ENCODE measurements around the gene SUCLG2.

DNA sequence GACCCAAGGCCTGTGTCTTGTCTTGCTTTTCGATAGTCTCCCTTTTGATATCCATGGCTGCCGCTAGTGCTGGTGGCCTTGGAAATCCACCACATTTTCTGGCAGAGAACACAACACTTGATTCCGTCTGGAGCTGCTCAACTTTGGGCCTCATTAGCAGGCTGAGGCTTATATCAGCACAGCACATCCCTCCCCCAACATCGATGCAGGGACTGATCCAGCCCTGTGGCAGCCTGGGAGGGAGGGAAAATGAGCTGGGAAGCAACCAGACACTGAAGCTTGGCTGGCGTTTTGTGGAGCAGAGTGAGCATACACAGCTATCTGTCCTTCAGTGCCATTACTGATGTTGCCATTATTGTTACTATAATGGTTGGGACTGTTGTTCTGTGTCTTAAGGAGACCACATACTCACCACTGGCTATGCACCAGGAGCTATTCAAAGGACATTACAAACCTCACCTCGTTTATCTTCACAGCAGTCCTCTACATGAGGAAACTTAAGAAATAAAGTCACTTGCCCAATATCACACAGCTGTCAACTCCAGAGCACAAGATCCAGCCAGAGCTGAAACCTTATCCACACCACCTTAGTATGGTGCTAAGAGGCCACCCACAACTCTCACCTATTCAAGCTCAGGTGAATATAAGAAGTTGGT lies 102.9 kb downstream of the SUCLG2 start:
- TF ChIP-seq, protein P1, sequence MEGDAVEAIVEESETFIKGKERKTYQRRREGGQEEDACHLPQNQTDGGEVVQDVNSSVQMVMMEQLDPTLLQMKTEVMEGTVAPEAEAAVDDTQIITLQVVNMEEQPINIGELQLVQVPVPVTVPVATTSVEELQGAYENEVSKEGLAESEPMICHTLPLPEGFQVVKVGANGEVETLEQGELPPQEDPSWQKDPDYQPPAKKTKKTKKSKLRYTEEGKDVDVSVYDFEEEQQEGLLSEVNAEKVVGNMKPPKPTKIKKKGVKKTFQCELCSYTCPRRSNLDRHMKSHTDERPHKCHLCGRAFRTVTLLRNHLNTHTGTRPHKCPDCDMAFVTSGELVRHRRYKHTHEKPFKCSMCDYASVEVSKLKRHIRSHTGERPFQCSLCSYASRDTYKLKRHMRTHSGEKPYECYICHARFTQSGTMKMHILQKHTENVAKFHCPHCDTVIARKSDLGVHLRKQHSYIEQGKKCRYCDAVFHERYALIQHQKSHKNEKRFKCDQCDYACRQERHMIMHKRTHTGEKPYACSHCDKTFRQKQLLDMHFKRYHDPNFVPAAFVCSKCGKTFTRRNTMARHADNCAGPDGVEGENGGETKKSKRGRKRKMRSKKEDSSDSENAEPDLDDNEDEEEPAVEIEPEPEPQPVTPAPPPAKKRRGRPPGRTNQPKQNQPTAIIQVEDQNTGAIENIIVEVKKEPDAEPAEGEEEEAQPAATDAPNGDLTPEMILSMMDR (optimal IDR thresholded peaks at IDR 0.05 in 1 of 3, IDR thresholded peaks at IDR 0.05 in 1 of 3, conservative IDR thresholded peaks at IDR 0.05 in 1 of 3; ENCODE audit: extremely low read depth in 1 of 3, insufficient read depth in 2 of 3, low read length in 3 of 3), result no peak
- no peak for TF ChIP-seq EZH2 (IDR thresholded peaks at IDR 0.05; ENCODE audit: low read length)
